Measurements from ENCODE around the gene VPS9D1.
"Not testable (repeated sequence)": the region's sequence is repeated elsewhere in the genome, so short reads cannot be mapped to it uniquely, and the experiment has no call there.

Gene VPS9D1

GRCh38 chr16:89691986-89692569 lies 28.6 kb downstream of the VPS9D1 start:
- no peak for DNase-seq

GRCh38 chr16:89691231-89691985 lies 29.3 kb downstream of the VPS9D1 start:
- DNase-seq: no peak

GRCh38 chr16:89690392-89690901 lies 30.3 kb downstream of the VPS9D1 start:
- DNase-seq: no peak

- not testable (repeated sequence) for DNase-seq
These were observed 31.1 kb downstream of the VPS9D1 start for GRCh38 chr16:89689621-89690020.

GRCh38 chr16:89689142-89689541 lies 31.6 kb downstream of the VPS9D1 start:
- DNase-seq: no peak

GRCh38 chr16:89688395-89688794 lies 32.3 kb downstream of the VPS9D1 start:
- DNase-seq: no peak

GRCh38 chr16:89687092-89687940 lies 33.4 kb downstream of the VPS9D1 start:
- no peak for DNase-seq

- DNase-seq: peak; percentile 91
These were observed 34.1 kb downstream of the VPS9D1 start, which contains the start of gene CDK10 for GRCh38 chr16:89686520-89687091. Gene CDK10, plus strand, starts transcription at chr16:89686689. Its CDS starts 22 bp downstream, at chr16:89686711.

GRCh38 chr16:89685916-89686315 lies 34.8 kb downstream of the VPS9D1 start:
- DNase-seq: no peak

- no peak for DNase-seq
These were observed 42.4 kb downstream of the VPS9D1 start for GRCh38 chr16:89678258-89678657.

GRCh38 chr16:89672177-89672941 lies 48.3 kb downstream of the VPS9D1 start:
- DNase-seq: no peak

GRCh38 chr16:89671565-89671964 lies 49.1 kb downstream of the VPS9D1 start:
- not testable (repeated sequence) for DNase-seq

- DNase-seq: no peak
These were observed 49.9 kb downstream of the VPS9D1 start for GRCh38 chr16:89670496-89671431.

GRCh38 chr16:89669755-89670154 lies 50.9 kb downstream of the VPS9D1 start:
- no peak for DNase-seq

- no peak for DNase-seq
These were observed 51.9 kb downstream of the VPS9D1 start for GRCh38 chr16:89668790-89669158.

- DNase-seq: no peak
These were observed 53.1 kb downstream of the VPS9D1 start for GRCh38 chr16:89667633-89668032.

GRCh38 chr16:89667000-89667399 lies 53.7 kb downstream of the VPS9D1 start:
- DNase-seq: not testable (repeated sequence)

- not testable (repeated sequence) for DNase-seq
These were observed 56.5 kb downstream of the VPS9D1 start for GRCh38 chr16:89664238-89664637.

GRCh38 chr16:89661215-89661614 lies 59.5 kb downstream of the VPS9D1 start:
- DNase-seq: no peak

- no peak for DNase-seq
These were observed 60.6 kb downstream of the VPS9D1 start for GRCh38 chr16:89660146-89660545.
